Measurements from ENCODE around the gene HAUS7.

The HAUS7 gene

GRCh38 chrX:153430796-153431195, 39.6 kb downstream of the HAUS7 start:
- DNase-seq (ENCODE audit: low read depth in 2 of 2): no peak
- no peak overlapping the region for H3K4me3 ChIP-seq (replicated peaks in 1 of 2; ENCODE audit: low read depth in 2 of 2, low read length in 2 of 2)
- no peak for TF ChIP-seq CTCF (IDR thresholded peaks at IDR 0.05; ENCODE audit: low read depth, low read length)

DNA sequence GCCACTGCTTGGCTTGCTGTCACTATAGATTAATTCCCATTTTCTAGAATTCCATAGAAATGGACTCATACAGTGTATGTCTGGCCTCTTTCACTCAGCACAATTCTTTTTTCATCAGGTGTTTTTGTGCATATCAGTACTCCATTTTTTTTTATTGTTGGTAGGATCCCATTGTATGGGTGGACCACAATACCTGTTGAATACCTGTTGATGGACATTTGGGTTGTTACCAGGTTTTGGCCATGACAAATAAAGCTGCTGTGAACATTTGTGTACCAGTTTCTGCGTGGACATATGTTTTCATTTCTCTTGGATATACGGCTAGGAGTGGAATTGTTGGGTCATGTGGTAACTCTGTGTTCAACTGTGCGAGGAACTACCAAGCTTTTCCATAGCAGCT, 44.2 kb downstream of the HAUS7 start:
- TF ChIP-seq CTCF (IDR thresholded peaks at IDR 0.05; ENCODE audit: low read depth, low read length): no peak
- H3K4me3 ChIP-seq (replicated peaks in 1 of 2; ENCODE audit: low read depth in 2 of 2, low read length in 2 of 2): no peak overlapping the region
- DNase-seq (ENCODE audit: low read depth in 2 of 2): no peak

DNA sequence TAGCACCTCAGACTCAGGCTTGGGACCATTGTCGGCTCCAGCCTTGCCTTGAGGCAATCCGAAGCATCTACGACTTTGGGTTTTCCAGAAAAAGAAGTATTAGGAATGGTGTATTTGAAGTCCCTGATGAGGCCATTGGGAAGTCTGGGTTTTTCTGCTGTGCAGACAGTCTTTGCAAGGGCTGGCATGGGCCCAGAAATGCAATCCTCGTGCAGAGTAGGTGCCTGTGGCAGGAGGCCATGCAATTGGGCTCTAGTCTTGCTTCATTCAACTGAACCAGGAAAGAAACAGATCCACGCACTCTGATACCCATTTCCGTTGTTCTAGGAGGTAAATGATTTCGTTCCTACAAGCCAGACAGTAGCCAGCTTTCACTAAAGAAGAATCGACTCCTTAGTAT, 46.7 kb downstream of the HAUS7 start:
- TF ChIP-seq CTCF (IDR thresholded peaks at IDR 0.05; ENCODE audit: low read depth, low read length): no peak
- DNase-seq (ENCODE audit: low read depth in 2 of 2): peak in 1 of 2 donors; percentile 28
- H3K4me3 ChIP-seq (replicated peaks in 1 of 2; ENCODE audit: low read depth in 2 of 2, low read length in 2 of 2): no peak overlapping the region

DNA sequence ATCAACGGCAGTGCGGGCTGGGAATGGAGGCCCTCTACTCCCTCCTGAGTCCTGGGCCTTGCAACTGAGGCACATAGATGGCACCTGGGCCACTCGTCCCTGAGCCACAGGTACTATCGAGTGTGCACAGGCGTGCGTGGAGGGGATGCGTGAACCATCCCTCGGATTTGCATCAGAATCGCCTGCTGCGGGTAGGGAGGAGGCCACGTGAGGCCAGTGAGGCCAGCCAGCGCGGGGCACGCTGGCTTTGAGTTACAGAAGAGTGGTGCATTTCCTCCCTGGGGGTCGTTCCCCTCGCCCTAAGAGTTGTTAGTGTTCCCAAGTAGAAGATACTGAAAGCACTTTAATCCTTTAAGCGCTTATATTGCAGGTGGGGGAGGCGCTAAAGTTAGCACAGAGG, 48.5 kb downstream of the HAUS7 start:
- H3K4me3 ChIP-seq (replicated peaks in 1 of 2; ENCODE audit: low read depth in 2 of 2, low read length in 2 of 2): no peak overlapping the region
- no peak for TF ChIP-seq CTCF (IDR thresholded peaks at IDR 0.05; ENCODE audit: low read depth, low read length)
- no peak for DNase-seq (ENCODE audit: low read depth in 2 of 2)

DNA sequence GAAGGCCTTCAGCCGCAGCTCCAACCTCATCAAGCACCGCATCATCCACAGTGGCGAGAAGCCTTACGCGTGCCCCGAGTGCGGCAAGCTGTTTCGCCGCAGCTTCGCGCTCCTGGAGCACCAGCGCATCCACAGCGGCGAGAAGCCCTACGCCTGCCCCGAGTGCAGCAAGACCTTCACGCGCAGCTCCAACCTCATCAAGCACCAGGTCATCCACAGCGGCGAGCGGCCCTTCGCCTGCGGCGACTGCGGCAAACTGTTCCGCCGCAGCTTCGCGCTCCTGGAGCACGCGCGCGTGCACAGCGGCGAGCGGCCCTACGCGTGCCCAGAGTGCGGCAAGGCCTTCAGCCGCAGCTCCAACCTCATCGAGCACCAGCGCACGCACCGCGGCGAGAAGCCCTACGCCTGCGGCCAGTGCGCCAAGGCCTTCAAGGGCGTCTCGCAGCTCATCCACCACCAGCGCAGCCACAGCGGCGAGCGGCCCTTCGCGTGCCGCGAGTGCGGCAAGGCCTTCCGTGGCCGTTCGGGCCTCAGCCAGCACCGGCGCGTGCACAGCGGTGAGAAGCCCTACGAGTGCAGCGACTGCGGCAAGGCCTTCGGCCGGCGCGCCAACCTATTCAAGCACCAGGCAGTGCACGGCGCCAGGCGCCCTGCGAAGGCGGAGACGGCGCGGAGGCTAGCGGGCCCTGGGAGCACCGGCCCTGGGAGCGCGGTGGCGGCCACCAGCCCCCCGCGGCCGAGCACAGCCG, 49.4 kb downstream of the HAUS7 start:
- no peak overlapping the region for H3K4me3 ChIP-seq (replicated peaks in 1 of 2; ENCODE audit: low read depth in 2 of 2, low read length in 2 of 2)
- TF ChIP-seq CTCF (IDR thresholded peaks at IDR 0.05; ENCODE audit: low read depth, low read length): no peak
- no peak for DNase-seq (ENCODE audit: low read depth in 2 of 2)

DNA sequence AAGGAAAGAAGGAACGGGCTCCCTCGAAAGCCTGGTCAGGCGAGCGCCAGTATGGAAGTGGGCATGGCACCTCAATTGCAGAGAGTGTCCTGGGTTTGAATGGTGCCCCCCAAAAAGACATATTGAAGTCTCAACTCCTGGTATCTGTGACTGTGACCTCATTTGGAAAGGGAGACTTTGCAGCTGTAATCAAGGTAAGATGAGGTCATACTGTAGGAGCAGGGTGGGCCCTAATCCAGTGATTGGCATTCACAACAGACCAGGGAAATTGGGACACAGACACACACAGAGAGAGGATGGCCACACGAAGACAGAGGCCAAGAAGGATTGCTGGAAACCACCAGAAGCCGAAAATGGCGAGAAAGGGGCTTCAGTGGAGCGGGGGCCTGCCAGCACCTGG, 52.7 kb downstream of the HAUS7 start:
- TF ChIP-seq CTCF (IDR thresholded peaks at IDR 0.05; ENCODE audit: low read depth, low read length): no peak
- no peak for DNase-seq (ENCODE audit: low read depth in 2 of 2)

More for the DNA sequence above, 52.7 kb downstream of the HAUS7 start:
- H3K4me3 ChIP-seq (replicated peaks in 1 of 2; ENCODE audit: low read depth in 2 of 2, low read length in 2 of 2): no peak overlapping the region

Measured in cardiac fibroblast (primary cell).